Spleen (tissue), 7 donors: ENCODE data around the gene BRD4.

Experiments
- POLR2A ChIP-seq, 3 donors: fragments of 450-650 bp; IDR thresholded peaks; one replicate each; pipeline ENCODE4 v1.5.1; 2017; ENCODE audit warnings: antibody characterized with exemption in 3 of 3, mild to moderate bottlenecking in 1 of 3
- TF ChIP-seq, protein P1 (sequence below), 11 experiments: fragments of 200-600 bp in 7 of 11; fragments of 450-650 bp in 4 of 11; sonication (generic) in 4 of 11; IDR thresholded peaks in 8 of 11; conservative IDR thresholded peaks in 3 of 11; 1 replicate in 7 of 11; 2 replicates in 4 of 11; pipeline versions ENCODE4 v1.4.0 to v1.8.0; 2016 to 2021; ENCODE audit warnings: antibody characterized with exemption in 11 of 11, inconsistent platforms in 4 of 11, mild to moderate bottlenecking in 1 of 11
- donor health status: DM: no; HTN: no; CAD: no; lungs with moderate emphysema.
- donor health status: DM: no; HTN: no; CAD: no.
- donor health status: DM: no; HTN: no; CAD: no.

- no peak for TF ChIP-seq POLR2A (IDR thresholded peaks at IDR 0.05)
- TF ChIP-seq, protein P1, sequence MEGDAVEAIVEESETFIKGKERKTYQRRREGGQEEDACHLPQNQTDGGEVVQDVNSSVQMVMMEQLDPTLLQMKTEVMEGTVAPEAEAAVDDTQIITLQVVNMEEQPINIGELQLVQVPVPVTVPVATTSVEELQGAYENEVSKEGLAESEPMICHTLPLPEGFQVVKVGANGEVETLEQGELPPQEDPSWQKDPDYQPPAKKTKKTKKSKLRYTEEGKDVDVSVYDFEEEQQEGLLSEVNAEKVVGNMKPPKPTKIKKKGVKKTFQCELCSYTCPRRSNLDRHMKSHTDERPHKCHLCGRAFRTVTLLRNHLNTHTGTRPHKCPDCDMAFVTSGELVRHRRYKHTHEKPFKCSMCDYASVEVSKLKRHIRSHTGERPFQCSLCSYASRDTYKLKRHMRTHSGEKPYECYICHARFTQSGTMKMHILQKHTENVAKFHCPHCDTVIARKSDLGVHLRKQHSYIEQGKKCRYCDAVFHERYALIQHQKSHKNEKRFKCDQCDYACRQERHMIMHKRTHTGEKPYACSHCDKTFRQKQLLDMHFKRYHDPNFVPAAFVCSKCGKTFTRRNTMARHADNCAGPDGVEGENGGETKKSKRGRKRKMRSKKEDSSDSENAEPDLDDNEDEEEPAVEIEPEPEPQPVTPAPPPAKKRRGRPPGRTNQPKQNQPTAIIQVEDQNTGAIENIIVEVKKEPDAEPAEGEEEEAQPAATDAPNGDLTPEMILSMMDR (IDR thresholded peaks at IDR 0.05 in 8 of 11, conservative IDR thresholded peaks at IDR 0.05 in 3 of 11), result no peak
Measured at GRCh38 chr19:15260939-15261338, 71.4 kb downstream of the BRD4 start.
